Stimulated activated CD4-positive, alpha-beta T cell treated with anti-CD3 and anti-CD28 coated beads, TNF-alpha, amount 100 ng/mL, for 4 hours (primary cell): Measurements from ENCODE around the gene BAX.

Experiments
- DNase-seq, 3 experiments: peaks; one replicate each; pipeline ENCODE4 v3.0.0-alpha.2; 2020; ENCODE audit warnings: low read depth in 3 of 3

The BAX gene

DNA sequence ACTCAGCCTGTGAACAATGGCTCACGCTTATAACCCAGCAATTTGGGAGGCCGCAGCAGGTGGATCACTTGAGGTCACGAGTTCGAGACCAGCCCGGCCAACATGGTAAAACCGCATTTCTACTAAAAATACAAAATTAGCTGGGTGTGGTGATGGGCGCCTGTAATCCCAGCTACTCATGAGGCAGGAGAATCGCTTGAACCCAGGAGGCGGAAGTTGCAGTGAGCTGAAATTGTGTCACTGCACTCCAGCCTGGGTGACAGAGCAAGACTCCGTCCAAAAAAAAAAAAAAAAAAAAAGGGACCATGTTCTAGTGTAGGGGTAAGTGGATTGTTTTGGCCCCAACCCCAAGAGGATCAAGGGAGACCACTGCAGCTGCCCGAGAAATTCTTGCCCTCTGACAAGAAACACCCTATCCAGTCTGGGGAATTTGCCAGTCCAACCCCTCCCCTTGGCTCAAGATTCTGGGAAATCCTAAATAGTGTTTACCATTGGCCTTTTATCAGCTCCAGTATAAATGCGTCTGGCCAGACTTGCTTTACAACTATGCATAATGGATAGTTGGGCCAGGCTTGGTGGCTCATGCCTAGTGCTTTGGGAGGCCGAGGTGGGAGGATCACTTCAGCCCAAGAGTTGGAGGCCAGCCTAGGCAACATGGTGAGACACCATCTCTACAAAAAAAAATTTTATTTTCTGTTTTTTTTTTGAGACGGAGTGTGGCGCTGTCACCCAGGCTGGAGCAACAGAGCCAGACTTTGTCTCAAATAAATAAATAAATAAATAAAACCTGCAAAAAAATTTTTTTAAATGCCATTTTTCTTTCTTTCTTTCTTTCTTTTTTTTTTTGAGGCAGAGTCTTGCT is 26.3 kb upstream of the BAX start:
- DNase-seq, result no peak

DNA sequence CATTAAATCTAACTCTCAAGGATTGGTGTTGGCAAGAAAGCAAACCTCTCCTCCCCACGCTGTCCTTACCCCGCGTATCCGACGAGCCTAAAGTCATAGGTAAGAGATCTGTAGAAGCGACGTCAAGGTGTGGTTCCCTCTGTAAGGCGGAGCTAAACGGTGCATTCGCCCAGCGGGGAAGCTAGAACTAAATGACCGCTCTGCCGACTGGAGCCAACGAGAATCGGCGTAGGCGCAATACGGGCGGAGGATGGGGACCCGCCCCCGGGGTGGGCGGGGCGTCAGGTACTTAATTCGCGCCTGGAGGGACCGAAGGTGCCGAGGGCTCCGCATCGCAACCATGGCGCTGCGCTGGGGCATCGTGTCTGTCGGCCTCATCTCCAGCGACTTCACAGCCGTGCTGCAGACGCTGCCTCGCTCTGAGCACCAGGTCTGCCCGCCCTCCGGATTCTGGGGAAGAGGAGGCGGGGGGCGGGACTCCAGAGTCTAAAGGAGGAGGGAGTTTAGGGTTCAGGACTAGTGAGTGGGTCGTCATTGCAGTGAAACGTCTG is 21.2 kb upstream of the BAX start, which contains the start of gene DHDH:
Gene DHDH (plus strand): TSS at position 318 of the 551 bp plus-strand sequence. CDS start 23 bp downstream, at position 341.
- peak; percentile 50 to 72 (median 66) for DNase-seq

DNA sequence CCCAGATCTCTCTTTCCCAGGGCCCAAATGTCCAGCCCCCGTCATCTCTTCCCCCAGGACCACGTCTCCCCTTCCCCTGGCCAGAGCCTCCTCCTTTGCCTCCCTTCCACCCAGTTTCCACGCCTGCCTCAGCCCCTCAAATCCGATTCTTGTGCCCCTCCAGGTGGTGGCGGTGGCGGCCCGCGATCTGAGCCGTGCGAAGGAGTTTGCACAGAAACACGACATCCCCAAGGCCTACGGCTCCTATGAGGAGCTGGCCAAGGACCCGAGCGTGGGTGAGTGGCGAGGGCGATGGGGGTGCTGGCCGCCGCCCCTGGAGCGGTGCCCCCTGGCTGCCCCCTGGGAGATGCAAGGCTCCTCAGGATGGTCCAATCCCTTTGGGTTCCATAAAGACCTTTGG is 19.8 kb upstream of the BAX start:
- no peak for DNase-seq

DNA sequence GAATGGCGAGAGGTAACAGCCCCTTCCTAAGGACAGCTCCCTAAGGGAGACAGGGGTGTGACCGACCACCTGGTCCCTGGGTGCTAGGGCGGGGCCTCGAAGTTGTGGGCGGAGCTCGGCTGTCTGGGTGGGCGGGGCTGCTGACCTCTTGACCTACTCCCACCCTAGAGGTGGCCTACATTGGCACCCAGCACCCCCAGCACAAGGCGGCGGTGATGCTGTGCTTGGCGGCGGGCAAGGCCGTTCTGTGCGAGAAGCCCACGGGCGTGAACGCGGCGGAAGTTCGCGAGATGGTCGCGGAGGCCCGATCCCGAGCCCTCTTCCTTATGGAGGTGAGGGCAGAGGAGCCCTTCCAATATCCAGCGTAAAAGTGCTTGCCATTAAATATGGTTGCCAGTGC is 18.8 kb upstream of the BAX start:
- DNase-seq, result no peak

DNA sequence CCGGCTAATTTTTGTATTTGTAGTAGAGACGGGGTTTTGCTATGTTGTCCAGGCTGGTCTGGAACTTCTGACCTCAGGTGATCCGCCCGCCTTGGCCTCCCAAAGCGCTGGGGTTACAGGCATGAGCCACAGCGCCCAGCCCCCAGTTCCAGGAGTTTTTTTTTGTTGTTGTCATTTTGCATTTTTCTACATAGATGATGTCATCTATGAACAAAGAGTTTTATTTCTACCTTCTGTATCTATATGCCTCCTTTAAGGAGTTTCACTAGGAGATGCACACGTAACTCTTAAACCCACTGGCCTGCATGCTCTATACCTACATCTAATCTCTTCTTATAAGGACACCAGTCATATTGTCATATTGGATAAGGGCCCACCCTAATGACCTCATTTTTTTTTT is 16.4 kb upstream of the BAX start:
- no peak for DNase-seq

DNA sequence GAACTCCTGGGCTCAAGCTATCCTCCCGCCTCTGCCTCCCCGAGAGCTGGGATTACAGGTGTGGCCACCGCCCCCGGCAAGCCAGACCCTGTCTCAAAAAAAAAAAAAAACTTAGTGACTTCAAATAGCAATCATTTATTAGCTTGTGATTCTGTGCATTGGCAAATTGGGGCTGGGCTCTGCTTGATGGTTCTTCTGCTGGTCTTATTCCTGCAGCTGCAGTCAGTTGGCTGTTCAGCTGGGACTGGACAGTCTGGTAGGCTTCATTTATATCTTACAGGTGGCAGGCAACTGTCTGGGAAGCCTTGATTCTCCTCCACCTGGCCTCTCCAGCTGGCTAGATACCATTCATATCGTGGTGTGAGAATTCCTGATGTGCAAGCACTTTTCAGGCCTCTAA is 13.8 kb upstream of the BAX start:
- no peak for DNase-seq

DNA sequence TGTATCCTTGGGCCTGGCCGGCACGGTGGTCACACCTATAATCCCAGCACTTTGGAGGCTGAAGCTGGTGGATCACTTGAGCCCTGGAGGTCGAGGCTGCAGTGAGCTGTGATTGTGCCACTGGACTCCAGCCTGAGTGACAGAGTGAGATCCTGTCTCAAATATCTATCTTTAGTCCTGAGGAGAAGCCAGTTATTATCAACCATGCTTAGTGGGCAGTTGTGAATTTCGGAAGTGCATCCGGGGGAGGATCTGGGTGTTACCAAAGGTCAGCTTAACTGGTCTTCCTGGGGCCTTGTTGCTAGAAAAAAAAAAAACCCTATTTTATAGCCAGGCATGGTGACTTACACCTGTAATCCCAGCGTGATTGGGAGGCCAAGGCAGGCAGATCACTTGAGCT is 11.6 kb upstream of the BAX start:
- no peak for DNase-seq

DNA sequence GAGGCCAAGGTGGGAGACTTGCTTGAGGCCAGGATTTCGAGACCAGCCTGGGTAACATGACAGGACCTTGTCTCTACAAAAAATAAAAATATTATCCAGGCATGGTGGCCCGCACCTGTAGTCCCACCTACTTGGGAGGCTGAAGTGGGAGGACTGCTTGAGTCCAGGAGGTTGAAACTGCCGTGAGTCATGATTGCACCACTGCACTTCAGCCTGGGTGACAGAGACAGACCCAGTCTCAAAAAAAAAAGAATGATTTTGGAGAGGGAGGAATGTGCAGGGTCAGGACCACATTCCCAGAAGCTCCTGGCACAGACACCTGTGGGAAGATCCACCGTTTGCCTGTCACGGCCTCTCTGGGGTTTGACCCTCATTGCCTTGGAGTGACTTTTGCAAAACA is 9.3 kb upstream of the BAX start:
- no peak for DNase-seq

DNA sequence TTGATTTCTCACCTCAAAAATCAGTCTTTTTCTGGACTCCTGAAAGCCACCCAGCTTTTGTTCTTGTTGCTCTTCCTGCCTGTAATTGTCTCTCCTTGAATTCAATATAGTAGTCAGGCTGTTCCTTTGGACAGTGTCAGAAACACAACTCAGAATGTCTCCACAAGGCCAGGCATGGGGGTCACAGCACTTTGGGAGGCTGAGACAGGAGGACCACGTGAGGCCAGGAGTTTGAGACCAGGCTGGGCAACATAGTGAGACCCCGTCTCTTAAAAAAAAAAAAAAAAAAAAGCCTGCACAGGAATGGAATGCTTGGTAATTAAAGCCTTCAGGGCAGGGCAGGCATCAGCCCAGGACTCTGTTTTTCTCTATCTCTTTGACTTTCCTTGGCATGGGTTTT is 8.9 kb upstream of the BAX start:
- no peak for DNase-seq

DNA sequence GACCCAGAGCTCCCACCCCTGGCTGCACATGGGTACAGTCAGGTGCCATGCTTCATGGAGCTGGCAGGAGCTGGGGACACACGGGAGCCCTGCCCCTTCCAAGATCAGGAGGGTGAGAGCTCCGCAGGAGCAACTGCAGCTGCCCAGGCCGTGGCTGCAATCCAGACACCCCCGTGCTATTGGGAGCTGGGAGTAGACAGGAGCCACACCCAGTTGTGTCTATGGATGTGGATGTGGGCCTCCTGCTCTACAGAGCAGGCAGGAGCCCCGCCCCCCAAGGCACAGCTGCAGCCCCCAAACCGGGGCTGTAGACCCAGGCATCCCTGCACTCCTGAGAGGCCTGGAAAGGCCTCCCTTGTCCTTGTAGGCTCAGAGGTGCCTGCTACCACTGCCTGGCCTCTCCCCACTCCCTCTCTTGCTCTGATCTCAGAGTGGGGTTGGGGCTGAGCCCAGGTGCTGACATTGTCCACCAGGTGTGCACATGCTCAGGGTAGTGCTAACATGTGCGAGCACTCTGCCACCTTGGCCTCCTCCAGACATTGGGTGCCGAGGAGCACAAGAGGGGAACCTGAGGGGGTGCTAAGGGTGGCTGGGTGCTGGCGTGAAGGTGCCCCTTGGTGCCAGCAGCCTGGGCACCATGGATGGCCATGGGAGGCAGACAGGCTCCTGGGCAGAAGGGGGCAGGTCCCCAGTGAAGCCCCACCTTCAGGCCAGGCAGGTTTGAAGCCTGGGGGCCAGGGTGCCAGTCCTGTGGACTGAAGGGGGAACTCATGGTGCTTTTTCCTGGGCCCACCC is 8.0 kb upstream of the BAX start:
- no peak for DNase-seq

DNA sequence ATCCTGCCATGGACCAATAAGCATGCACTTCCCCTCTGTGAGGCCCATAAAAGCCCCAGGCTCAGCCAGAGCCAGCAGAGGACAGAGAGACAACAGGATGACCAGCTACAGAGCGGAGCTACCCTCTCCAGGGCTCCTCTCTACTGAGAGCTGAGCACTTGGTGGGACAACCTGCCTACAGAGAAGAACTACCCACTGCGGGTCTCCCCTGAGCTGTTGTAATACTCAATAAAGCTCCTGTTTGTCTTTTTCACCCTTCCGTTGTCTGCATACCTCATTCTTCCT is 7.5 kb upstream of the BAX start:
- no peak for DNase-seq

DNA sequence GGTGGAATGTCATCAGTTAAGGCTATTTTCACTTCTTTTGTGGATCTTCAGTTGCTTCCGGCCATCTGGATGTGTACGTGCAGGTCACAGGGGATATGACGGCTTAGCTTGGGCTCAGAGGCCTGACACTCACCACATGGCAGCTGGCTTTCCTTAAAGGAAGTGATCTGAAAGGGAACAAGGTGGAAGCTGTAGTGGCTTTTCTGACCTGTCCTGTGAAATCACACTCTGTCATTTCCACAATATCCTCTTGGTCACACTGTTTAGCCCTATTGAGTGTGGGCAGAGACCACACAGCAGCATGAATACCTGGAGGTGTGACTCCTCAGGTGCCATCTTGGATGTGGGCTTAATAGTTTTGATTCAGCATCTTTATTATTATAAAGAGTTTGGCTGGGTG is 4.5 kb upstream of the BAX start:
- DNase-seq, result no peak

DNA sequence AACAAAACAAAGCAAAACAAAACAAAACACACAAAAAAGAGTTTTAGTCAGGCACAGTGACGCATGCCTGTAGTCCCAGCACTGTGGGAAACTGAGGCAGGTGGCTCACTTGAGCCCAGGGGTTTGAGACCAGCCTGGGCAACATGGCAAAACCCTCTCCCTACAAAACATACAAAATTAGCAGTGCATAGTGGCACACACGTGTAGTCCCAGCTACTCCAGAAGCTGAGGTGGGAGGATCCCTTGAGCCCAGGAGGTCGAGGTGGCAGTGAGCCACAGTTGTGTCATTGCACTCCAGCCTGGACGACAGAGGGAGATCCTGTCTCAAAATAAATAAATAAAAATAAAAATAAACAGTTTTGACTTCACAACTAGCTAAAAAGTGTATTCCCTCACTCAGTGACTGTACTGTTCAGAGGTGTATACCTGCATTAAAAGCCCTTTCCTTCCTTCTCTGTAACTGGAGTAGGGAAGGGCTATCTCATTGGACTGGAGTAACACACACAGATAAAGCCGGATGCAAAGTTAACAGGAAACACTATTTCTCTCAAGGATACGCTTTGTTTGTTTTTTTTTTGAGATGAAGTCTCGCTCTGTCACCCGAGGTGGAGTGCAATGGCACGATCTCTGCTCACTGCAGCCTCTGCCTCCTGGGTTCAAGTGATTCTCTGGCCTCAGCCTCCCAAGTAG is 3.7 kb upstream of the BAX start:
- DNase-seq, result no peak

DNA sequence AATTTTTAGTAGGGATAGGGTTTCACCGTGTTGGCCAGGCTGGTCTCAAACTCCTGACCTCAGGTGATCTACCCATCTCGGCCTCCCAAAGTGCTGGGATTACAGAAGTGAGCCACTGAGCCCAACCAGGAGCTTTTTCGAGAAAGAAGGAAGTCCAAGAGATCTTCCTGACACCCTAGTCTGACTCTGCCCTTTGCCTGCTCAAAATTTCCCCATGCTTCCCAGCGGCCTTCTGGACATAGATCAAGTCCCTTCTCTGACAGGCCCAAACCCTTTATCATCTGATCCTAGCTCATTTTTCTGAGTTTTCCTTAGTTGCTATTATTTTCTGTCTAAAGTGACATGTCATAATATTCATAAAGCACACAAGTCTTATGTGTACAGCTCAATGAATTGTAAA is 1.5 kb upstream of the BAX start:
- no peak for DNase-seq

DNA sequence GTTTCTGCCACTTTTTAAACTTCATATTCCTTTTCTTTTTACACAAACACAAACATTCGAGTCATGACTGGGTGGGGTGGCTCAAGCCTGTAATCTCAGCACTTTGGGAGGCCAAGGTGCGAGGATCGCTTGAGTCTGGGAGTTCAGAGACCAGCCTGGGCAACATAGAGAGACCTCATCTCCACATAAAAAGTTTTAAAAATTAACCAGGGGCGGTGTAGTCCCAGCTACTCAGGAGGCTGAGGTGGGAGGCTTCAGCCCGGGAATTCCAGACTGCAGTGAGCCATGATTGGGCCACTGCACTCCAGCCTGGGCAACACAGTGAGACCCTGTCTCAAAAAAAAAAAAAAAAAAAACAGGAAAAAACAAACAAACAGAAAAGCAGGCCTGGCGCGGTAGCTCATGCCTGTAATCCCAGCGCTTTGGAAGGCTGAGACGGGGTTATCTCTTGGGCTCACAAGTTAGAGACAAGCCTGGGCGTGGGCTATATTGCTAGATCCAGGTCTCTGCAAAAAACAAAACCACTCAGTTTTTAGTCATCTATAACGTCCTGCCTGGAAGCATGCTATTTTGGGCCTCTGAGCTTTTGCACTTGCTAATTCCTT is 583 bp upstream of the BAX start:
- DNase-seq, result no peak

DNA sequence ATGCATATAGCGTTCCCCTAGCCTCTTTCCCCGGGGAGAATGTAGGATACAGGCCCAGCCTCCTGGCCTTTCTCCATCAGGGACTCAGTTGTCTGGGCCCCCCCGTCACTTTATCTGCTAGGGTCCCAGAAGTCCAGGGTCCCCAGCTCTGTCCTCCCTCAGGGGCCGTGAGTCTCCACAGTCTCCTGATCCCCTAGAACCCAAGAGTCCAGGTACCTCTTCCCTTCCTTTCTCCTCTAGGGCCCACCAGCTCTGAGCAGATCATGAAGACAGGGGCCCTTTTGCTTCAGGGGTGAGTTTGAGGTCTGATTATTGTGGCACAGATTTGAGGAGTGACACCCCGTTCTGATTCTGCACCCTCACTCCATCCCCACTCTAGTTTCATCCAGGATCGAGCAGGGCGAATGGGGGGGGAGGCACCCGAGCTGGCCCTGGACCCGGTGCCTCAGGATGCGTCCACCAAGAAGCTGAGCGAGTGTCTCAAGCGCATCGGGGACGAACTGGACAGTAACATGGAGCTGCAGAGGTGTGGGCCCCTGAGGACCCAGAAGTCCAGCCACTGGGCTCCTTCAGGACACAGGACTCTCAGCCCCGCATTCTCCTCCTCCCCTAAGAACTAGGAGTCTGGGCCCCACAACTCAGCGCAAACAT is 758 bp downstream of the BAX start:
- DNase-seq, result no peak

DNA sequence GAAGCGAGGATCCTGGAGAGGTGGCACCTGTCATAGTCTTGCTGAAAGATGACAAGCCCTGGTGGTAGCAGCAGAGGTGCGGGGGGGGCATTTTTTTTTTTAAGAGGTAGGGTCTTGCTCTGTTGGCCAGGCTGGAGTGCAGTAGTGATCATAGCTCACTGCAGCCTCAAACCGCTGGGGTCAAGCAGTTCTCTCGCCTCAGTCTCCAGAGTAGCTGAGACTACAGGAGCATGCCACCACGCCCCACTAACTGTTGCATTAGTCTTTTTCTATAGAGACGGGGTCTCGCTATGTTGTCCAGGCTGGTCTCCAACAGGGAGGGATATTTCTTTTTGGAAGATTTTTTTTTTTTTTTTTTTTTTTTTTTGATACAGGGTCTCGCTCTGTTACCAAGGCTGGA is 3.3 kb downstream of the BAX start:
- DNase-seq, result no peak

DNA sequence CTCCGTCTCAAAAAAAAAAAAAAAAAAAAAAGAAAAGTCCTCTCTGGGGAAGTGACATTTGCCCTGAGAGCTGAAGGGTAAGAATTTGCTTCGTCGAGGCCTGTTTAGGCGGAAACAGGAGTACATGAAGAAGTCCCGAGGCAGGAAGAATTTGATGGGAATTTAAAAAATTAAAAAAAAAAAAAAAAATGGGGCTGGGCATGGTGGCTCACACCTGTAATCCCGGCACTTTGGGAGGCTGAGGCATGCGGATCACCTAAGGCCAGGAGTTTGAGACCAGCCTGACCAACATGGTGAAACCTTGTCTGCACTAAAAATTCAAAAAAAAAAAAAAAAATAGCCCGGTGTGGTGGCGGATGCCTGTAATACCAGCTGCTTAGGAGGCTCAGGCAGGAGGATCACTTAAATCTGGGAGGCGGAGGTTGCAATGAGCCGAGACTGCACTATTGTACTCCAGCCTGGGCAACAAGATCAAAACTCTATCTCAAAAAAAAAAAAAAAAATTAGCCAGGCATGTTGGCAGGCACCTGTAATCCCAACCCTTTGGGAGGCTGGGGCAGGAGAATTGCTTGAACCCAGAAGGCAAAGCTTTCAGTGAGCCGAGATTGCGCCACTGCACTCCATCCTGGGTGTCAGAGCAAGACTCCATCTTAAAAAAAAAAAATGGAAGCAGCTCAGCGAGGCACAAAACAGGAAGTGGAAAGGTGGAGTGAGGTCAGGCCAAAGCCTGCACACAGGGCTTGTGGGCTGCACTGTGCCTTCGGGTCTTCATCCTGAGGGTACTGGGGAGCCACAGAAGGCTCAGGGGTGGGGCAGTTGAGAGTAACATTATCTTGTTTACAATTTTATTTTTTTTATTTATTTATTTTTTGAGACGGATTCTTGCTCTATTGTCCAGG is 4.9 kb downstream of the BAX start:
- no peak for DNase-seq

DNA sequence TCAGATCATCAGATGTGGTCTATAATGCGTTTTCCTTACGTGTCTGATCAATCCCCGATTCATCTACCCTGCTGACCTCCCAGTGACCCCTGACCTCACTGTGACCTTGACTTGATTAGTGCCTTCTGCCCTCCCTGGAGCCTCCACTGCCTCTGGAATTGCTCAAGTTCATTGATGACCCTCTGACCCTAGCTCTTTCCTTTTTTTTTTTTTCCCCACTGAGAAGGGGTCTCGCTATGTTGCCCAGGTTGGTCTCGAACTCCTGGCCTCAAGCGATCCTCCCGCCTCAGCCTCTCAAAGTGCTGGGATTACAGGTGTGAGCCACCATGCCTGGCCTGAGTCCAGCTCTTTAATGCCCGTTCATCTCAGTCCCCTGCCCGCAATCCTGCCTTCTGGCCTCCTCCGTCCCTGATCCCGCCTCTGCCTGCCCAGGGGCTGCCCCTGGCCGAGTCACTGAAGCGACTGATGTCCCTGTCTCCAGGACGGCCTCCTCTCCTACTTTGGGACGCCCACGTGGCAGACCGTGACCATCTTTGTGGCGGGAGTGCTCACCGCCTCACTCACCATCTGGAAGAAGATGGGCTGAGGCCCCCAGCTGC is 6.5 kb downstream of the BAX start:
- no peak for DNase-seq

DNA sequence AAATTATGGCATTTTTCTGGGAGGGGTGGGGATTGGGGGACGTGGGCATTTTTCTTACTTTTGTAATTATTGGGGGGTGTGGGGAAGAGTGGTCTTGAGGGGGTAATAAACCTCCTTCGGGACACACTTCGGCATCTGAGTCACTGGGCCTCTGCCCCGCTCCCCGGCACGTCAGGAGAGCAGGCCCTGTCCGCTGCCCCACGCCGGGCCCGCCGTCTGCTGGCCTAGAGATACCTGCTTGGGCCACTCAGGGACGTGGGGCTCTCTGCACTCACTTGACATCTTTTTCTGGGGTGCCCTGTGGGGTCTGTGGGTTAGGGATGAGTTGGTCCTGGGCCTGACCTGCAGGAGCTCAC is 7.0 kb downstream of the BAX start:
- no peak for DNase-seq
